GM21528 (cell line): Measurements from ENCODE around the gene AP5S1.
A peak's percentile ranks its signal among the peaks of the same experiment; 100 is the strongest.
"Not testable (repeated sequence)": the region's sequence is repeated elsewhere in the genome, so short reads cannot be mapped to it uniquely, and the experiment has no call there.

Experiments
- ATAC-seq: cut with Tn5 transposase; IDR thresholded peaks from one replicate; pipeline ENCODE4 v1.9.1; 2021; ENCODE audit warnings: mild to moderate bottlenecking, moderate library complexity; ENCODE audit not compliant: unreplicated experiment, low FRiP score

The AP5S1 gene

DNA sequence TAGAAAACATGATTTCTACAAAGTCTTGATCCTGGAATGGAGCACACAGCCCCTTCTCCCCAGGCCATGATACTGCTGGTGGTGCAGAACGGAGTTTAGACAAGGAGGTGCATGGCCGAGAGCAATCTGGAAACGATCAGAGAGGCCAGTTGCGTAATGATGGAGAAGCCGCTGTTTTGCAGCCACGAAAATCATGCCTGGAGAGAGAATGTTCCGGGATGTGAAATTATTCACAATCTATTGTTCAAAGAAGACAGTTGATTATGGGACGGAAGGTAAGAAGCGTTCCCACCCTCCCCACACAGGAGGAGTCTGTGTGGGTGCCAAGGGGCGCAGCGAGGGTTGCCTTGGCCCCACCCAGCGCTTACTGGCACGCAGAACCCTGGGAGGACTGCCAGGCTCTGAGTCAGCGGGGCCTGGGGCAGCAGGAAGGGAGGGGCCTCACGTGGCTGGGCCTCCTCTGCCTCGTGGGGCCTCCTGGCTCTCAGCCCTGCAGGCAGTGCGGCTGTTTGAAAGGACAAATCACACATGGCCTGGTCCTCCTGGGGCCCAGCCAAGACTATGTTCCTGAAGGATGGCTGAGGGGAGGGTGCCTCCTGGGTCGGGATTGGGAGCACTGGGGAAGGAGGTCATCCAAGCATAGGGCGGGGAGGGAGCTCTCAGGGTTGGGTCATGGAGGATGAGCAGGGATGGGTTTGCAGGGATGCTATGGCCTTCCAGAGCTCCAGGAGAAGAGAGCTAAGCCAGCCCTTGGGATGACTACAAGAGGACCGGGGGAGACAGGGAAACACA, 8.7 kb upstream of the AP5S1 start:
- ATAC-seq, result no peak

DNA sequence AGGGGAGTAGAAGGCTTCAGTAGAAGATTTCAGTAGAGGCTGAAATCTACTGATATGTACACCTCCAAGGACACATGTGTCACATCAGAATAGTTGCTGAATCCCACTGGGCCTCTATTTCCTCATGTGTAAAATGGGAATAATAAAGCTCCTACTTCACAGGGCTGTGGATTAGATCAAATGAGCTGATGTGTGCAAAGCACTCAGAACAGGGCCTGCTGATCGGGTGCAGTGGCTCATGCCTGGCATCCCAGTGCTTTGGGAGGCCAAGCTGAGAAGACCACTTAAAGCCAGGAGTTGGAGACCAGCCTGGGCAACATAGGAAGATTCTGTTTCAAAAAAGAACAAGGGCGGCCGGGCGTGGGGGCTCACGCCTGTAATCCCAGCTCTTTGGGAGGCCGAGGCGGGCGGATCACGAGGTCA, 8.1 kb upstream of the AP5S1 start:
- no peak for ATAC-seq

DNA sequence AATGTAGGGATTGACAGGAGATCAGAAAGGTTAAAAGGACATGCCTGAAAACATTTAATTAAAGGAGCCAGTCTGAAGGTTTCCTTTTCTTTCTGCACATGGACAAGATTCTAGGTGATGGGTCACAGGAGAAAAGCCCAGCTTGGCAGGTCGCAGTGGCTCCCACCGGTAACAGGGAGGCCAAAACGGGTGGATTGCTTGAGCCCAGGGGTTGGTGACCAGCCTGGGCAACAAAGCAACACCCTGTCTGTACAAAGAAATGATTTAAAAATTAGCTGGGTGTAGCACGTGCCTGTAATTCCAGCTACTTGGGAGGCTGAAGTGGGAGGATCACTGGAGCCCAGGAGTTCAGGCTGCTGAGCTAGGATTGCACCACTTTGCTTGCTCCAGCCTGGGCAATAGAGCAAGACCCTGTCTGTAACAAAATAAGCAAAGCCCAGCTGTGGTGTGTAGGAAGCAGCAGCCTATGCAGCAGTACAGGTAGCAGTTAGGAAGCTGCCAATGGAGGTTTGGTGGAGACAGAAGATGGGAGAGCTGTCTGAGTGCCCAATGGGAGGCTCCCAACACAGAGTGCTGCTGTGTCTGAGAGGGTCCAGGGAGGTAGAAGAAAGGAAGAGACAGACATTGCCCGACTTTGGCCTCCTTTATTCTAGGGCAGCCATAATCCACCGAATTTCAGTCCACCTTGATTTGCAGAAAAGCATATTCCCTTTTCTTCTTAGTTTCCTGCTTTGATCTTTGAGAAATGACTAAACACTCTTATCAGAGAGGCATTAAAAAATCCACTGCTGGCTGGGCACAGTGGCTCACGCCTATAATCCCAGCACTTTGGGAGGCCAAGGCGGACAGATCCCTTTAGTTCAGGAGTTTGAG, 7.1 kb upstream of the AP5S1 start:
- ATAC-seq, result no peak

DNA sequence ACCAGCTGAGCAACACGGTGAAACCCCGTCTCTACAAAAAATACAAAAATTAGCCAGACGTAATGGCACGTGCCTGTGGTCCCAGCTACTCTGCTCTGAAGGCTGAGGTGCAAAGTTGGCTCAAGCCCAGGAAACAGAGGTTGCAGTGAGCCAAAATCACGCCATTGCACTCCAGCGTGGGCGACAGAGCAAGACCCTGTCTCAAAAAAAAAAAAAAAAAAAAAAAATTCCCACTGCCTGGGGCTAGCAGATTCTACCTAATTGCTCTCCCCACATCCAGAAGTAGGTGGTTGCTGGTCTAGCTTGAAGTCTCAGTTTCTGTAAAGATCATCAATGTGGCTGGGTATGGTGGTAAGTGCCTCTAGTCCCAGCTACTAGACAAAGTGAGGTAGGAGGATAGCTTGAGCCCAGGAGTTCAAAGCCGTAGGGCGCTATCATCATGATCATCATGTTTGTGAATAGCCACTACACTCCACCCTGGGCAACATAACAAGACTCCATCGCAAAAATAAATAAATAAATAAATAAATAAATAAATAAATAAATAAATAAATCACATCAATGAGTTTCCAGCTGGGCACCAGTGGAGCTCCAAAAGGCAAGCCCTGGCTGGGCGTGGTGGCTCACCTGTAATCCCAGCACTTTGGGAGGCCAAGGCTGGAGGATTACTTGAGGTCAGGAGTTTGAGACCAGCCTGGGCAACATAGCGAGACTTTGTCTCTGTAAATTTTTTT, 6.3 kb upstream of the AP5S1 start:
- no peak for ATAC-seq

DNA sequence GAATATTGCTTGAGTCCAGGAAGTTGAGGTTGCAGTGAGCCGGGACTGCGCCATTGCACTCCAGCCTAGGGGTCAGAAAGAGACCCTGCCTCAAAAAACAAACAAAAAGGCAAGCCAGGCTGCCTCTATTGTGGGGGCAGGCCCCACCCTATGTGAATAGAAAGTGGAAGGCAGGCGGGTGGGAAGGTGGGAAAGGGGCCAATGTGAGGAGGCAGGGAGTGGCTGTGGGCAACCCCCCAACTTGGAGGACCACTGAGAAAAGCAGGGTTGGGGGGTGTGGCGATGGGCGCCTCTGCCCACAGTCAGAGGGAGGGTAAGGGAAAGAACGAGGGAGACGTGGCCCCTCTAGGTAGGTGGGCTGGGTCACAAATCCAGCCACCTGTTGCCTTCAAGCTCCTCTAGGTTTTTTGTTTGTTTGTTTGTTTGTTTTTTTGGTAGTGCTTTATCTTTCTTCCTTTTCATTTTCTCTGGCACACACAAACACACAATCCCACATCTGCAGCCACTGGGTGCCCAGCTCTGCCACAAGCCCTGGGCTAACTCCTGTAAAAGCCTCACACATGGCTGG, 5.3 kb upstream of the AP5S1 start:
- ATAC-seq, result no peak

DNA sequence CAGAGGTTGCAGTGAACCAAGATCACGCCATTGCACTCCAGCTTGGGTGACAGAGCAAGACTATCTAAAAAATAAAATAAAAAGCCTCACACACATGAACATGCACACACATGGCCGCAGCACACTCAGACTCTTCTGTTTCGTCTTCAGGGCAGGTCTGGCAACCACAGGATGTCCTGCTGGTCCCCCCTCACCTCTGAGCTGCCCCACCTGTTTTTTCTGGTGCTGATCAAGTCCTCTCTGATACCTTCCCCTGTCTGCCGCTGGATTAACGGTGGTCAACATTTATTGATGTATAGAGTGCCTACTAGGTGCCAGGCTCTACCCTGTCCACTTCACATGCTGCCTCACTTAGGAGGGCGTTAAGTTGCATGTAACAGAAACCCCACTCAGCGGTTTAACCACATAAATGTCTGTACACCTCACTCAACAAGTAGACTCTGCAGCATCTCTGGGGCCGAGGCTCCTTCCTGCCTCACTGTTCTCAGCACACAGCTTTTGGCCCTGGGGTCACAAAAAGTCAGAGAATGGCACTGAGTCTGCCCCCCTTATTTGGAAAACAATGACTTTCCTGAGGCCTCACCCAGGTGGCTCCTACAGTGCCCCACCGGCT, 4.5 kb upstream of the AP5S1 start:
- no peak for ATAC-seq

DNA sequence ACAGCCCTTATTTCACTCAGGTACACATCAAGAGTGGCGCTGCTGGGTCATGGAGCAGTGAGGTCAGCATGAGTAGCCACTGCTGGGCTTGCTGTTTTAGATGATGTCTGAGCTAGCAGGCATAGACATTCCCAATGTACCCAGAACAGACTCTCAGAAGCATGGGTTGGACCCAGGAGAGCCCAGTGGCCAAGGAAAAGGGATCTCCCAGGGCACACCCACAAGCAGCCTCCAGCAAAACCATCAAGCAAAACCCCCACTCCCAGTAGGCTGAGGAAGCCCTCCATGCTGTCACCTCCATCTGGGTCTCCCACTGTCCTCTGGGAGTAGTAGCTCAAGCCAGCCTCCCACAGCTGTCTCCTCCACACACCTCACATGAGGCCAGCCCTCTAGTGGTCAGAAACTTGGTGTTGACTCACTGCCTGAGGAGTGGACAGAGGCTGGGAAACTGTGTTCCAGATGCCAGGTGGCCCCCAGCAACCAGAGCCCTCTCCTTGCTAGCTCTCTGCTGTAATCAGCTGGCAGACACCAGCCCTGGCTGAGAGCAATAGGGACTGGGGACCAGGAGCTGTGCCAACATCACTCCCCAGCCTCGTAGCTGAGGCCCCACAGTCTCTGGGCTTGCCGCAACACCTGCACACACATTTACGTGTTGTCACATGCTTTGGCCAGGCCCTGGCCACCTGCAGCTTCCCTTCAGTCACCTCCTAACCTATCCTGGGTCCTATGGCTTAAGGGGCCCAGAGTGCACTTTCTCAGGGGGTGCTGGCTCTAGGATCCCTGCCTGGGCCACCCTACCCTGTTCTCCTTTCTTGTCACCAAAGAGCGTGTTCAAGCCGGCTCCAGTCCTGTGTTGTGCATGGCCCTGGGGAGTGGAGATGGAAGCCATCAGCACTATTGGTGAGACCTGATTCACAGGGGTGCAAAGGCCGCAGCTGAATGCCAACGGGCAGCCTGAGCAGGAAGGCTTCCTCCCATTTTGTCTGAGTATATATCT, 1.9 kb upstream of the AP5S1 start:
- ATAC-seq, result no peak

DNA sequence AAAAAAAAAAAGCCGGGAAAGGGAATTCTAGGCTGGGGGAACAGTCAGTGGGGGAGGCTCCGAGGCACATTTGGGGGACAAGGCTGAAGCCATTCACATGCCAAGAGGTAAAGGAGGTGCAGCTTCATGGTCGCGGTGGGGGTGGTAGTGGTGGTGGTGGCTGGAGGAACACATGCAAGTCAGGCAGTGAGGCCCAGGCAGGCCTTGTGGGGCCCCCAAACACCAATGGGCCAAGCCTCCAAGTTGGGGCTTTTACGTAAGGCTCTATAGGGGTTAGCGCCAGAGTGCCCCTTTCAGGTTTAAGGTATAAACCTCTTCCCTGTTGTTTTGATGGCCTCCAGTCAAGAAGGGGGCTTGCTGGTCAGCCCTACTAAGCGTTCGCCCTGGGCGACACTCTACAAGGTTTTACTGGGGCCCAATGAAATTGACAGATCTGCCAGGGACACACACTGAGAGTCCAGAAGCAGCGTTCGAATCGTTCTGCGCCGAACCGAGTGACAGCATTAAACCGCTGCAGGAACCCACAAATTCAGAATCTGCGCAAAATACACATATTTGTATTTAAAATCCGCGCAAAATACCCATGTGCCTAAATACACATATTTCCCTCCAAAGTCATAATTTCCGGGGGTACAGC, 818 bp upstream of the AP5S1 start:
- ATAC-seq, result no peak

DNA sequence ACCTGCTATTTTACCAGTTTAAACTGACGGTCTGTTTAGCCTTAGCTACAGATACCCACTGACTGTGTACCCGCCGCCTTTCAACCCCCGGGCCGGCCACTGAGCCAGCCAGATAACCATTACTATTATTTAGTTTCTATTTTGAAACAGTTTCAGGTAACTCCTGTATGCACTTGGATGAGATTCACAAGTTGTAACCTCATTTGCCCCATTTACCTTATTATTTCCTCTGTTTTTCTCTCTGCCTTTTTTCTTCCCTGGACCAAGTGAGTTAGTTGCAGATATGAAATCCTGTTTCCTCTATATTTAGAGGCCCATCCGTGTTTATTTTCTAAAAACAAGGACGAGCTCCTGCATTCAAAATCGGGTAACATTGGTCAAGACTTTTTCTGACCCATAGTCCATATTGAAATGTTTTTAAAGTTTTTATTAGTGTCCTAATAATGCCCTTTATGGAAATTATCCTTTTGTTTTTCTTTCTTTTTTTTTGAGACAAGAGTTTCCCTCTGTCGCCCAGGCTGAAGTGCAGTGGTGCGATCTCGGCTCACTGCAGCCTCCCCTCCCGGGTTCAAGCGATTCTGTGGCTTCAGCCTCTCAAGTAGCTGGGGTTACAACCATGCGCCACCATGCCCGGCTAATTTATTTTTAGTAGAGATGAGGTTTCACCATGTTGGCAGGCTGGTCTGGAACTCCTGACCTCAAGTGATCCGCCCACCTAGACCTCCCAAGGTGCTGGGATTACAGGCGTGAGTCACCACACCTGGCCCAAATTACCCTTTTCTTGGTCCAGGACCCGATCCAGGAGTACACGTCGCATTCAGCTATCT, 767 bp downstream of the AP5S1 start:
- ATAC-seq, result peak; percentile 9

DNA sequence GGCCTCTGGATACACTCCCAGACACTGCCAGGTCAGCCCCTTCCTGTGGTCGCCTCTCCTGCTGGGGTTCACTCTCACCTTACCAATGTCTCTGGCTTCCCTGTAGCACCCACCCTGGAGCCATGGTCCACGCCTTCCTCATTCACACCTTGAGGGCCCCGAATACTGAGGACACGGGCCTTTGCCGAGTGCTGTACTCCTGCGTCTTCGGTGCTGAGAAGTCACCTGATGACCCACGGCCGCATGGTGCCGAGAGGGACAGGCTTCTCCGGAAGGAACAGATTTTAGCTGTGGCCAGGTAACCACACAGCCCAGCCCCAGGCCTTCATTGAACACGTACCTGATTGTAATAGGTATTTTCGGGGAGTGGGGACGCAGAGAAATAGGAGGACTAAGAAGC, 1.6 kb downstream of the AP5S1 start:
- ATAC-seq, result no peak

DNA sequence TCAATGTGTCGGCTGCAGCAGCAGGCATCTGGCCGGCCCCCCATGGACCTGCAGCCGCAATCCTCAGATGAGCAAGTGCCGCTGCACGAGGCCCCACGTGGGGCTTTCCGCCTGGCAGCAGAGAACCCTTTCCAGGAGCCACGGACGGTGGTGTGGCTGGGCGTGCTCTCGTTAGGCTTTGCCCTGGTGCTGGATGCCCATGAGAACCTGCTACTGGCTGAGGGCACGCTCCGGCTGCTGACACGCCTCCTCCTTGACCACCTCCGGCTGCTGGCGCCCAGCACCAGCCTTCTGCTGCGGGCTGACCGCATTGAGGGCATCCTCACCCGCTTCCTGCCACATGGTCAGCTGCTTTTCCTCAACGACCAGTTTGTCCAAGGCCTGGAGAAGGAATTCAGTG, 3.5 kb downstream of the AP5S1 start:
- no peak for ATAC-seq

DNA sequence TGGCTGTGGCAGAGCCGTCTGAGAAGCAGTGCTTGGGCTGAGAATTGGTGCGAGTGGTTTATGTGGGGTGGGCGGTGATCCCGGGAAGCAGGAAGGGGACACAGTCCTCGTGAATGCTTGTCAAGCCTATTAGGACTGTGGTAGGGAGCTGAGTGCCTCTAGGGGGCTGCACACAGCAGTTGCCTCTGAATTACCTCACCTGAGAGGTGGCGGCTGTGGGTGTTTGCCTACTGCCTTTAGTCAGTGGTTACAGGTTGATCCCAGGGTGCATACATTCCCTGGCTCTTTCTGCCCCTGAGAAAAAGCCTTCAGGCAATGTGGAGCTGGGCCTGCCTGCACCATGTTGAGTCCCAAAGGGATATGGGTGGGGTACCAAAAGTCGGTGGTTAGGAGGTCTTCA, 5.2 kb downstream of the AP5S1 start:
- ATAC-seq, result no peak

DNA sequence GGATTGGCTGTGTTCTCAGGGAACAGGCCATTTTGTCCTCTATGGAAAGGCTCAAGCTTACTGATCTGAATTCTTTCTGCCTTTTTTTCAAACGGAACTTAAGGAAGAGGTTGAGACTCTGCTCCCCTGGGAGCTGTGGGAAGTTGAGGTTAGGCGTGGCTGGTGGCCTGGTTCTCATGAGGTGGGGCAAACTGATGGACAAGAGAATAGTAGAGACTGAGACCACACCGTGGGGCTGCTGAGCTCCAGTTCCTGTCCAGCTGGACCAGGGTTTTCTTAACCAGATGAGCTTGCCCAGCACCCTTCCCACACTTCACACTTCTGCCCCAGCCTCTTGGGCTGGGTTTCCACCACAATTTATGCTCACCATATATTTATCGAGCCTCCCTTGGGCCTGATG, 6.1 kb downstream of the AP5S1 start:
- no peak for ATAC-seq

DNA sequence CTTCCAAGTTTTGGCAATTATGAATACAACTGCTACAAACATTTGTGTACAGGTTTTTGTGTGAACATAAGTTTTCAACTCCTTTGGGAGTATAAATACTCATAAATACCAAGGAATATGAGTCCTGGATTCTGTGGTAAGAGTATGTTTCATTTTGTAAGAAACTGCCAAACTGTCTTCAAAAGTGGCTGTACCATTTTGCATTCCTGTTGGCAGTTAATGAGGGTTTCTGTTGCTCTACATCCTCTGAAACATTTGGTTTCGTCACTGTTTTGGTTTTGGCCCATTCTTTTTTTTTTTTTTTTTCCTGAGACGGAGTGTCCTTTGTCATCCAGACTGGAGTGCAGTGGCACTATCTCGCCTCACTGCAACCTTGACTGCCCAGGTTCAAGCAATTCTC, 8.5 kb downstream of the AP5S1 start:
- no peak for ATAC-seq

DNA sequence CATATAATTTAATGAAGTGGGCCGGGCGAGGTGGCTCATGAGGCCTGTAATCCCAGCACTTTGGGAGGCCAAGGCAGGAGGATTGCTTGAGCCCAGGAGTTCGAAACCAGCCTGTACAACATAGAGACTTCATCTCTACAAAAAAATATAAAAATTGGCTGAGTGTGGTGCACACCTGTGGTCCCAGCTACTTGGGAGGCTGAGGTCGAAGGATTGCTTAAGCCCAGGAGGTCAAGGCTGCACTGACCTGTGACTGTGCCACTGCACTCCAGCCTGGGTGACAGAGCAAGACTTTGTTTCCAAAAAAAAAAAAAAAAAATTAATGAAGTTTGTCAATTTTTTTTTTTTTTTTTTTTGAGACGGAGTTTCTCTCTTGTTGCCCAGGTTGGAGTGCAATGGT, 9.5 kb downstream of the AP5S1 start:
- not testable (repeated sequence) for ATAC-seq

DNA sequence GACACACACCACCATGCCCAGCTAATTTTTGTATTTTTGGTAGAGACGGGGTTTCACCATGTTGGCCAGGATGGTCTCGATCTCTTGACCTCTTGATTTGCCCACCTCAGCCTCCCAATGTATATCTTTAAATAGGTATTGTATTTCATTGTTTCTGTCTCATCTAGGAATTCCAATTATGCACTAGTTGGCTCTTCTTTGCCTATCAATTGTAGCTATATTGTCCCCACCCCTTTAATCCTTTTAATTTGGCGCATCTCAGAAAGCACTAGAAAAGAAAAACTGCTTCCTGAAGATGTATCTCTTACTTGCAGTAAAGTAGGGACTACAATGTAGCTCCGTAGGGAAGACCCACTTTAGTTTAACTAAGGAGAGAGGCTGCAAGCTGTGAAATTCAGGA, 15.8 kb downstream of the AP5S1 start:
- no peak for ATAC-seq

DNA sequence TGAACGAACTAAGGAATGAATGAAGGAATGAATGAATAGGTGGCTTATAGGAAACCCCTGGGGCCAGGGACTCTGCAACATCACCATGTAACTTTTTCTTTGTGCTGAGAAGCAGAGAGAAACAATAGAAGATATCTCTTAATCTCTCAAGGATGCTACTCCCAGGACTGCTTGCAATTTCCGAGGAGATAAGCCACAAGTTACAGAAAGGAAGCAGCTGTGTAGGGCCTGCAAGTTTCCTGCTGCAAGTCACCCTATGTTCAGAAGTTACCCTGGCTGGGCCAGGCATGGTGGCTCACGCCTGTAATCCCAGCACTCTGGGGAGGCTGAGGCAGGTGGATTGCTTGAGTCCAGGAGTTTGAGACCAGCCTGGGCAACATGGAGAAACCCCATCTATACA, 19.0 kb downstream of the AP5S1 start:
- ATAC-seq, result no peak

DNA sequence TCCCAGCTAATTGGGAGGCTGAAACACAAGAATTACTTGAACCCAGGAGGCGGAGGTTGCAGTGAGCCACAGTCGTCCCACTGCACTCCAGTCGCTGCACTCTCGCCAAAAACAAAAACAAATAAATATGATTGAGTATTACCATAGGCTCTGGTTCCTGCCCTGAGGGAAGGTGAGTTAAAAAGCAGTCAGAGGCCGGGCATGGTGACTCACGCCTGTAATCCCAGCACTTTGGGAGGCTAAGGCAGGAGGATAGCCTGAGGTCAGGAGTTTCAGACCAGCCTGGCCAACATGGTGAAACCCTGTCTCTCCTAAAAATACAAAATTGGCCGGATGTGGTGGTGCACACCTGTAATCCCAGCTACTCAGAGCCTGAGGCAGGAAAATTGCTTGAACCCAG, 19.9 kb downstream of the AP5S1 start:
- not testable (repeated sequence) for ATAC-seq
